ENCODE results near the gene ERBB4. TPM values are rescaled to one million over a fixed set of nuclear protein-coding genes. Genes with fewer than 3 reads are reported as not detected.

Gene ERBB4
- total RNA-seq, 1 donor from 2014 or later = 1.8 TPM

DNA sequence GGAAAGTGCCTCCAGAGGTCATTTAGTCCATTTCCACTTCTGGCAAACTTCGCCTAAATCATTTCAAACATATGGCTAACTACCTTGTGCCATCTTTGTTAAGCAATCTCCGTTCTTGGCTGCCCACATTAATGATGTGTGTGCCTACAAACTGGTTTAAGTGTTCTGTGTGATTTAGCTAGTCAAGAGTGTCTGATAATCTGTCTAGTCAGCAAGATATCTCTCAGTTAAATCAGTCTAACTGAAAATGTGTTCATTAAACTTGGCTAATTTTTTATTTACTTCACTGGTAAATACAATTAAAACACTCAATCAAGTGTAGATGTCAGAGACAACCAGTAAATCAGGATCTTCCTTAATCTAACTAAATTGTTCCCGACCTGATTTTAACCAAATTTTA, 352.4 kb downstream of the ERBB4 start:
- TF ChIP-seq, protein P1, sequence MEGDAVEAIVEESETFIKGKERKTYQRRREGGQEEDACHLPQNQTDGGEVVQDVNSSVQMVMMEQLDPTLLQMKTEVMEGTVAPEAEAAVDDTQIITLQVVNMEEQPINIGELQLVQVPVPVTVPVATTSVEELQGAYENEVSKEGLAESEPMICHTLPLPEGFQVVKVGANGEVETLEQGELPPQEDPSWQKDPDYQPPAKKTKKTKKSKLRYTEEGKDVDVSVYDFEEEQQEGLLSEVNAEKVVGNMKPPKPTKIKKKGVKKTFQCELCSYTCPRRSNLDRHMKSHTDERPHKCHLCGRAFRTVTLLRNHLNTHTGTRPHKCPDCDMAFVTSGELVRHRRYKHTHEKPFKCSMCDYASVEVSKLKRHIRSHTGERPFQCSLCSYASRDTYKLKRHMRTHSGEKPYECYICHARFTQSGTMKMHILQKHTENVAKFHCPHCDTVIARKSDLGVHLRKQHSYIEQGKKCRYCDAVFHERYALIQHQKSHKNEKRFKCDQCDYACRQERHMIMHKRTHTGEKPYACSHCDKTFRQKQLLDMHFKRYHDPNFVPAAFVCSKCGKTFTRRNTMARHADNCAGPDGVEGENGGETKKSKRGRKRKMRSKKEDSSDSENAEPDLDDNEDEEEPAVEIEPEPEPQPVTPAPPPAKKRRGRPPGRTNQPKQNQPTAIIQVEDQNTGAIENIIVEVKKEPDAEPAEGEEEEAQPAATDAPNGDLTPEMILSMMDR (IDR thresholded peaks at IDR 0.05; ENCODE audit: partially characterized antibody, unreplicated experiment) = no peak
- no peaks in the 10 kb centered on the region for H3K4me1 Mint-ChIP-seq (ENCODE audit: low read depth, unreplicated experiment)
- no peak overlapping the region for H3K27ac Mint-ChIP-seq (ENCODE audit: unreplicated experiment)
- no peaks in the 10 kb centered on the region for H3K36me3 Mint-ChIP-seq (ENCODE audit: unreplicated experiment)
- H3K27me3 Mint-ChIP-seq (ENCODE audit: unreplicated experiment) = no peaks in the 10 kb centered on the region
- DNase-seq = no peak
- H3K9me3 Mint-ChIP-seq (ENCODE audit: unreplicated experiment) = no peaks in the 10 kb centered on the region
- H3K4me3 Mint-ChIP-seq (ENCODE audit: unreplicated experiment) = no peak overlapping the region

- Mint-ChIP-seq H3K4me1 (ENCODE audit: low read depth, unreplicated experiment) (no peaks in the 10 kb centered on the region), H3K27ac (ENCODE audit: unreplicated experiment) (no peak overlapping the region), H3K4me3 (ENCODE audit: unreplicated experiment) (no peak overlapping the region), H3K36me3 (ENCODE audit: unreplicated experiment) (no peaks in the 10 kb centered on the region), H3K9me3 (ENCODE audit: unreplicated experiment) (no peaks in the 10 kb centered on the region), H3K27me3 (ENCODE audit: unreplicated experiment) (no peaks in the 10 kb centered on the region)
- DNase-seq = no peak
- TF ChIP-seq, protein P1 (IDR thresholded peaks at IDR 0.05; ENCODE audit: partially characterized antibody, unreplicated experiment) = no peak
Observed at GRCh38 chr2:212181646-212182045, 357.0 kb downstream of the ERBB4 start.

DNA sequence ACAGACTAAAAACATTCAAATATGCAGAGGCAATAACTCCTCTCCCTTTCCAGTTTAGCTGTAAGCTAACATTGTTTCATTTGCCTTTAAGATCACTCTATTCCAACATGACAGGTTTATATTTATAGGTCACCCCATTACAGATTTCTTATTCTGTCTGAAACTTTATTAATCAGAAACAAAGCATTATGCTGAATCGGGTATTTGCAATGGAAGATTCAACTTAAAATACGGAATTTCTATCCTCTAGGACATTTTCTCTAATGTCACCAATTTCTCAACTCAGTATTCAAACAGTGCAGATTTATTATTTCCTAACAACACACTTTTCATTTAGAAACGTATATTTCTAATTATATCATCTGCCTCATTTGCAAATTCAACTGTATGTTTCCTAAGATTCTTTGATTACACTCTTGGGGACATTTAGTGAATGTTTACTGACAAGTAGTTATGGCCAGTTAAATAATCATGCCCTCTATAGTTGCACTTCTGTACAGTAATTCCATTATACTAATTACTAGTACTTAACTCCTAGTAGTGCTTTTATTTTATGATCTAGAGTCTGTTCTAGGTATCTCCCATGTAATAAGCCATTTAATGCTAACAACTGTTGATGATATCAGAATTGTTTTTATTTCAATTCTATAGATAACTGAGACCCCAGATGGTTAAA, 358.1 kb downstream of the ERBB4 start:
- H3K27ac Mint-ChIP-seq (ENCODE audit: unreplicated experiment) = no peak overlapping the region
- H3K4me1 Mint-ChIP-seq (ENCODE audit: low read depth, unreplicated experiment) = no peaks in the 10 kb centered on the region
- H3K27me3 Mint-ChIP-seq (ENCODE audit: unreplicated experiment) = no peaks in the 10 kb centered on the region
- no peak overlapping the region for H3K4me3 Mint-ChIP-seq (ENCODE audit: unreplicated experiment)
- TF ChIP-seq, protein P1 (IDR thresholded peaks at IDR 0.05; ENCODE audit: partially characterized antibody, unreplicated experiment) = no peak
- H3K9me3 Mint-ChIP-seq (ENCODE audit: unreplicated experiment) = no peaks in the 10 kb centered on the region
- no peaks in the 10 kb centered on the region for H3K36me3 Mint-ChIP-seq (ENCODE audit: unreplicated experiment)
- DNase-seq = no peak

DNA sequence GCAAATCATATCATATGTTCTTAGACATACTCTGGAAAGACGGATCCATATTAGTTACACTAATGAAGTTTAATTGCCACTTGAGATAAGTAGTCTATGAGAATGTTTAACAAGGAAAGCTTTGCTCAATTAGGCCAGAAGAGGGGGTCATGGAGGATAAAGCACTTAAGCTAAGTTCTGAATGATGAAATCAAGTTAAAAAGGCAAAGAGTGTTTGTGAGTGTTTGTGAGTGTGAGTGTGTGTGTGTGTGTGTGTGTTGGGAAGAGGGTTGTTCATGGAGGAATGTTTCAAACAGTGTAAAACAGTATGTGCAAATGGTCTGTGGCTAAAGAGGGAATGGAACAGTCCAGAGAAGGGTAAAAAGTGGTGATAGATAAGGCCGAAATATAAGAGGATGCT, 360.9 kb downstream of the ERBB4 start:
- TF ChIP-seq, protein P1 (IDR thresholded peaks at IDR 0.05; ENCODE audit: partially characterized antibody, unreplicated experiment) = no peak
- no peak overlapping the region for H3K4me3 Mint-ChIP-seq (ENCODE audit: unreplicated experiment)
- DNase-seq = no peak
- H3K4me1 Mint-ChIP-seq (ENCODE audit: low read depth, unreplicated experiment) = no peaks in the 10 kb centered on the region
- no peak overlapping the region for H3K27ac Mint-ChIP-seq (ENCODE audit: unreplicated experiment)
- no peaks in the 10 kb centered on the region for H3K27me3 Mint-ChIP-seq (ENCODE audit: unreplicated experiment)
- no peaks in the 10 kb centered on the region for H3K36me3 Mint-ChIP-seq (ENCODE audit: unreplicated experiment)
- no peaks in the 10 kb centered on the region for H3K9me3 Mint-ChIP-seq (ENCODE audit: unreplicated experiment)

- no peak overlapping the region for H3K4me3 Mint-ChIP-seq (ENCODE audit: unreplicated experiment)
- H3K4me1 Mint-ChIP-seq (ENCODE audit: low read depth, unreplicated experiment) = no peaks in the 10 kb centered on the region
- no peaks in the 10 kb centered on the region for H3K9me3 Mint-ChIP-seq (ENCODE audit: unreplicated experiment)
- no peaks in the 10 kb centered on the region for H3K27me3 Mint-ChIP-seq (ENCODE audit: unreplicated experiment)
- TF ChIP-seq, protein P1 (IDR thresholded peaks at IDR 0.05; ENCODE audit: partially characterized antibody, unreplicated experiment) = no peak
- no peak for DNase-seq
- H3K36me3 Mint-ChIP-seq (ENCODE audit: unreplicated experiment) = no peaks in the 10 kb centered on the region
- no peak overlapping the region for H3K27ac Mint-ChIP-seq (ENCODE audit: unreplicated experiment)
Observed at GRCh38 chr2:212176151-212176550, 362.5 kb downstream of the ERBB4 start.
